Right lobe of liver (tissue), 6 donors: ENCODE measurements around the gene SLC2A14. TPM values are rescaled to one million over a fixed set of nuclear protein-coding genes. Genes with fewer than 3 reads are reported as not detected.
"Not testable (repeated sequence)": the region's sequence is repeated elsewhere in the genome, so short reads cannot be mapped to it uniquely, and the experiment has no call there.

Source experiments
- ATAC-seq, 4 donors: fragments of 200-7000 bp; cut with Tn5 transposase; one replicate each; pipeline ENCODE4 v1.9.1; 2020; ENCODE audit warnings: mild to moderate bottlenecking in 4 of 4, moderate library complexity in 4 of 4
- DNase-seq, 3 donors: peaks; one replicate each; pipeline ENCODE4 v3.0.0-alpha.2; 2020
- H3K27ac ChIP-seq, 3 donors: fragments of 200-600 bp; one replicate each; pipeline ENCODE4 v1.8.0; 2022
- H3K27me3 ChIP-seq, 2 donors: fragments of 200-600 bp; one replicate each; pipeline ENCODE4 v1.8.0; 2022
- H3K36me3 ChIP-seq, 4 donors: fragments of 200-600 bp; sonication (generic) in 1 of 4; one replicate each; pipeline versions ENCODE4 v1.5.1 to v1.8.0; 2017 to 2022; ENCODE audit warnings: control low read depth in 1 of 4
- H3K4me1 ChIP-seq, 4 donors: fragments of 200-600 bp; sonication (generic) in 1 of 4; one replicate each; pipeline versions ENCODE4 v1.5.1 to v1.8.0; 2017 to 2022; ENCODE audit warnings: control low read depth in 1 of 4
- H3K4me3 ChIP-seq, 3 donors: fragments of 200-600 bp; one replicate each; pipeline ENCODE4 v1.8.0; 2022
- H3K9me3 ChIP-seq, 4 donors: fragments of 200-600 bp; sonication (generic) in 1 of 4; one replicate each; pipeline versions ENCODE4 v1.5.1 to v1.8.0; 2017 to 2022; ENCODE audit warnings: control low read depth in 1 of 4
- CTCF ChIP-seq, 4 donors: fragments of 200-600 bp in 3 of 4; fragments of 450-650 bp in 1 of 4; IDR thresholded peaks; one replicate each; pipeline versions ENCODE4 v1.5.1 to v1.8.0; 2016 to 2022; ENCODE audit warnings: antibody characterized with exemption in 4 of 4, mild to moderate bottlenecking in 2 of 4
- POLR2A ChIP-seq: fragments of 450-650 bp; IDR thresholded peaks from one replicate; pipeline ENCODE4 v1.6.1; 2017; ENCODE audit warnings: antibody characterized with exemption, mild to moderate bottlenecking
- WGBS: methylation state at CpG from one replicate; pipeline ENCODE4 v1.1.6; 2018; ENCODE audit warnings: low coverage, low lambda C conversion rate; ENCODE audit not compliant: insufficient coverage; ENCODE audit errors: missing lambda C conversion rate; 5-methylcytosine and 5-hydroxymethylcytosine counted together
- intact Hi-C, 2 donors: fragments of 100-400 bp; cut with DNase I; formaldehyde crosslinking; loops; one replicate each; pipeline versions ENCODE4 v1.11.2 to v1.14.1; 2022
- total RNA-seq, 6 experiments: library from RNA; depleted of rRNA in 2 of 6; stranded (reverse); fragments of >200 nt in 2 of 6; fragmentation: NEBNext Ultra II Directional in 3 of 6; extraction: Animal tissue kit (Norgen Biotek cat#: 25700) in 3 of 6; gene quantifications; one replicate each; pipeline versions ENCODE4 v1.1.0 to v1.2.4, GENCODE V29; 2016 to 2023
- donor health status: DM: no; HTN: yes; CAD: no.
- donor health status: DM: no; HTN: no; CAD: no.
- donor health status: DM: no; HTN: no; CAD: no.
- donor health status: DM: no; HTN: yes; CAD: no.
- donor health status: DM: no; HTN: yes; CAD: no.

The SLC2A14 gene
- total RNA-seq, 6 experiments from 2014 or later, result 0.18 to 110 (median 0.95) TPM

- H3K27ac ChIP-seq, result no peak overlapping the region
- no peak overlapping the region for H3K4me3 ChIP-seq
- WGBS, result 54% methylated on average over 12 of the region's 12 CpGs
- H3K36me3 ChIP-seq, result no peaks in the 10 kb centered on the region
- no peak for TF ChIP-seq CTCF (IDR thresholded peaks at IDR 0.05)
- no peak for TF ChIP-seq POLR2A
- H3K27me3 ChIP-seq, result no peaks in the 10 kb centered on the region
- intact Hi-C loops, result no loop called here
- no peaks in the 10 kb centered on the region for H3K4me1 ChIP-seq
- DNase-seq (no peak), ATAC-seq (no peak)
- H3K9me3 ChIP-seq, result no peaks in the 10 kb centered on the region
Measured at GRCh38 chr12:7797698-7798398, 74.9 kb downstream of the SLC2A14 start.

DNA sequence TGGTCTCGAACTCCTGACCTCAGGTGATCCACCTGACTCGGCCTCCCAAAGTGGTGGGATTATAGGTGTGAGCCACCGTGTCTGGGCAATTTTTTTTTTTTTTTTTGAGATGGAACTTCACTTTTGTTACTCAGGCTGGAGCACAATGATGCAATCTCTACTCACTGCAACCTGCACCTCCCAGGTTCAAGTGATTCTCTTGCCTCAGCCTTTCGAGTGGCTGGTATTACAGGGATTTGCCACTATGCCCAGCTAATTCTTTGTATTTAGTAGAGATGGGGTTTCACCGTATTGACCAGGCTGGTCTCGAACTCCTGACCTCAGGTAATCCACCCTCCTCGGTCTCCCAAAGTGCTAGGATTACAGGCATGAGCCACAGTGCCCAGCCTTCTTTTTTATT is 75.4 kb downstream of the SLC2A14 start:
- DNase-seq, H3K27me3 ChIP-seq, intact Hi-C loops, ATAC-seq, H3K4me1 ChIP-seq, H3K4me3 ChIP-seq, H3K27ac ChIP-seq, H3K9me3 ChIP-seq, H3K36me3 ChIP-seq: not testable (repeated sequence)
- WGBS, result 86% methylated on average over 4 of the region's 7 CpGs

GRCh38 chr12:7793211-7793610 is 79.5 kb downstream of the SLC2A14 start:
- Histone ChIP-seq H3K4me3 (no peak overlapping the region), H3K9me3 (no peaks in the 10 kb centered on the region), H3K4me1 (no peaks in the 10 kb centered on the region), H3K27me3 (no peaks in the 10 kb centered on the region), H3K27ac (no peak overlapping the region), H3K36me3 (no peaks in the 10 kb centered on the region)
- no peak for ATAC-seq
- 42% methylated on average over 3 of the region's 3 CpGs for WGBS
- intact Hi-C loops, result no loop called here
- no peak for TF ChIP-seq POLR2A
- TF ChIP-seq CTCF (IDR thresholded peaks at IDR 0.05), result no peak
- DNase-seq, result no peak

DNA sequence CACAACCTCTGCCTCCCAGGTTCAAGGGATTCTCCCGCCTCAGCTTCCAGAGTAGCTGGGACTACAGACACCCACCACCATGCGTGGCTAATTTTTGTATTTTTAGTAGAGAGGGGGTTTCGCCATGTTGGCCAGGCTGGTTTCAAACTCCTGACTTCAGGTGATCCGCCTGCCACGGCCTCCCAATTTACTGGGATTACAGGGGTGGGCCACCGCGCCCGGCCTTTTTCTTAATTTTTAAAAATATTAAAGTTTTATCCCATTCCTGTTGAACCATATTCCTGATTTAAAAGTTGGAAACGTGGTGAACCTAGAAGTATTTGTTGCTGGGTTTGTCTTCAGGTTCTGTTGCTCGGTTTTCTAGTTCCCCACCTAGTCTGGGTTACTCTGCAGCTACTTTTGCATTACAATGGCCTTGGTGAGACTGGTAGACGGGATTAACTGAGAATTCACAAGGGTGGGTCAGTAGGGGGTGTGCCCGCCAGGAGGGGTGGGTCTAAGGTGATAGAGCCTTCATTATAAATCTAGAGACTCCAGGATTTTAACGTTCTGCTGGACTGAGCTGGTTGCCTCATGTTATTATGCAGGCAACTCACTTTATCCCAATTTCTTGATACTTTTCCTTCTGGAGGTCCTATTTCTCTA is 83.7 kb downstream of the SLC2A14 start, which contains the start of gene NANOG:
Gene NANOG, plus strand, starts transcription at position 519 of the 645 bp plus-strand sequence. CDS start 213 bp downstream, outside the sequence.
- H3K9me3 ChIP-seq, DNase-seq, H3K4me1 ChIP-seq, H3K27ac ChIP-seq, H3K27me3 ChIP-seq, H3K4me3 ChIP-seq, ATAC-seq, H3K36me3 ChIP-seq, intact Hi-C loops: not testable (repeated sequence)
- 61% methylated on average over 12 of the region's 13 CpGs for WGBS

GRCh38 chr12:7788294-7788660 is 84.4 kb downstream of the SLC2A14 start:
- Histone ChIP-seq H3K27ac (no peak overlapping the region), H3K9me3 (no peaks in the 10 kb centered on the region), H3K4me3 (no peak overlapping the region), H3K36me3 (no peaks in the 10 kb centered on the region), H3K4me1 (no peaks in the 10 kb centered on the region), H3K27me3 (no peaks in the 10 kb centered on the region)
- no peak for DNase-seq
- intact Hi-C loops, result no loop called here
- WGBS, result 32% methylated on average over 4 of the region's 4 CpGs
- no peak for TF ChIP-seq POLR2A
- no peak for TF ChIP-seq CTCF (IDR thresholded peaks at IDR 0.05)
- no peak for ATAC-seq
